ENCODE results near the gene GLIPR2.

DNA sequence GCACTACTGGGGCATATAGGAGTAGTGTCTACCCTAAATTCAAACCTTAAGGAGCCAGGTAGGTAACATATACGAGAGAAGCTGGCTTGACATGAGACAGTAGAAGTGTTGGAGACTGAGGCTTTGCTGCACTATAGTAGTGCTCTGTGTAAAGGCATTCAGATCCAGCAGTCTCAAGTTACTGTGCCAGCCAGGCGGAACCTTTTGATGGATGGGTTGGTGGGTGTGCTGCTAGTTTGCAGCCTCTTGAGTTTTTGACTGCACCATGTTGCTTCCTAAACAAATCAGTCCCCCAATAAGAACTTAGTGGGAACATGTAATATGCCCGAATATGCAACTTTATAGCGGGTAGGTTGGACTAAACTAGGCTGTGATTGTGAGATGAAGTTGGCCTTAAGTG lies 55.7 kb downstream of the GLIPR2 start:
- TF ChIP-seq, protein P1, sequence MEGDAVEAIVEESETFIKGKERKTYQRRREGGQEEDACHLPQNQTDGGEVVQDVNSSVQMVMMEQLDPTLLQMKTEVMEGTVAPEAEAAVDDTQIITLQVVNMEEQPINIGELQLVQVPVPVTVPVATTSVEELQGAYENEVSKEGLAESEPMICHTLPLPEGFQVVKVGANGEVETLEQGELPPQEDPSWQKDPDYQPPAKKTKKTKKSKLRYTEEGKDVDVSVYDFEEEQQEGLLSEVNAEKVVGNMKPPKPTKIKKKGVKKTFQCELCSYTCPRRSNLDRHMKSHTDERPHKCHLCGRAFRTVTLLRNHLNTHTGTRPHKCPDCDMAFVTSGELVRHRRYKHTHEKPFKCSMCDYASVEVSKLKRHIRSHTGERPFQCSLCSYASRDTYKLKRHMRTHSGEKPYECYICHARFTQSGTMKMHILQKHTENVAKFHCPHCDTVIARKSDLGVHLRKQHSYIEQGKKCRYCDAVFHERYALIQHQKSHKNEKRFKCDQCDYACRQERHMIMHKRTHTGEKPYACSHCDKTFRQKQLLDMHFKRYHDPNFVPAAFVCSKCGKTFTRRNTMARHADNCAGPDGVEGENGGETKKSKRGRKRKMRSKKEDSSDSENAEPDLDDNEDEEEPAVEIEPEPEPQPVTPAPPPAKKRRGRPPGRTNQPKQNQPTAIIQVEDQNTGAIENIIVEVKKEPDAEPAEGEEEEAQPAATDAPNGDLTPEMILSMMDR (IDR thresholded peaks at IDR 0.05; ENCODE audit: extremely low read depth in 1 of 2, insufficient read depth in 1 of 2, low read depth in 1 of 2, low read length in 2 of 2): no peak
- TF ChIP-seq FOS (IDR thresholded peaks at IDR 0.05; ENCODE audit: borderline replicate concordance, insufficient read depth, low read length): no peak
